Neural crest cell (in vitro differentiated cells): ENCODE data around the gene CD63. TPM values are rescaled to one million over a fixed set of nuclear protein-coding genes. Genes with fewer than 3 reads are reported as not detected.

ENCODE experiments used
- DNase-seq: peaks from one replicate; pipeline ENCODE4 v3.0.0; 2021; ENCODE audit warnings: low read depth, mixed read lengths, low spot score
- H3K27ac Mint-ChIP-seq: one replicate; pipeline ENCODE4 v1.8.0; 2021; ENCODE audit warnings: mild to moderate bottlenecking, mixed read lengths; ENCODE audit not compliant: unreplicated experiment
- H3K27me3 Mint-ChIP-seq: 2 replicates; pipeline ENCODE4 v1.8.0; 2021; ENCODE audit warnings: low read depth, mild to moderate bottlenecking, mixed read lengths
- H3K36me3 Mint-ChIP-seq: 2 replicates; pipeline ENCODE4 v1.8.0; 2021; ENCODE audit warnings: low read depth, mild to moderate bottlenecking, mixed read lengths
- H3K4me1 Mint-ChIP-seq: 2 replicates; pipeline ENCODE4 v1.8.0; 2021; ENCODE audit warnings: mixed read lengths
- H3K4me3 Mint-ChIP-seq: one replicate; pipeline ENCODE4 v1.8.0; 2021; ENCODE audit warnings: mild to moderate bottlenecking, mixed read lengths
- H3K9me3 Mint-ChIP-seq: 2 replicates; pipeline ENCODE4 v1.8.0; 2021; ENCODE audit warnings: mixed read lengths
- total RNA-seq: library from RNA; stranded (reverse); gene quantifications from 2 replicates; pipeline ENCODE4 v1.2.1, GENCODE V29; 2021
- TF ChIP-seq, protein P1 (sequence below): fragments of 200-600 bp; sonication (generic); conservative IDR thresholded peaks from 2 replicates; pipeline ENCODE4 v1.5.0; 2021; ENCODE audit warnings: antibody characterized with exemption, mild to moderate bottlenecking

Gene CD63
- total RNA-seq, 1 donor from 2014 or later = 560 TPM

- DNase-seq = peak; percentile 92
- no peaks in the 10 kb centered on the region for H3K9me3 Mint-ChIP-seq
- peaks cover 33% of the 10 kb centered on the region for H3K27me3 Mint-ChIP-seq
- peaks cover 41% of the 10 kb centered on the region for H3K4me1 Mint-ChIP-seq
- peak within 1 kb of the TSS; percentile 97 for H3K27ac Mint-ChIP-seq
- H3K36me3 Mint-ChIP-seq = no peaks in the 10 kb centered on the region
- peak within 1 kb of the TSS; percentile 94 for H3K4me3 Mint-ChIP-seq
- TF ChIP-seq, protein P1, sequence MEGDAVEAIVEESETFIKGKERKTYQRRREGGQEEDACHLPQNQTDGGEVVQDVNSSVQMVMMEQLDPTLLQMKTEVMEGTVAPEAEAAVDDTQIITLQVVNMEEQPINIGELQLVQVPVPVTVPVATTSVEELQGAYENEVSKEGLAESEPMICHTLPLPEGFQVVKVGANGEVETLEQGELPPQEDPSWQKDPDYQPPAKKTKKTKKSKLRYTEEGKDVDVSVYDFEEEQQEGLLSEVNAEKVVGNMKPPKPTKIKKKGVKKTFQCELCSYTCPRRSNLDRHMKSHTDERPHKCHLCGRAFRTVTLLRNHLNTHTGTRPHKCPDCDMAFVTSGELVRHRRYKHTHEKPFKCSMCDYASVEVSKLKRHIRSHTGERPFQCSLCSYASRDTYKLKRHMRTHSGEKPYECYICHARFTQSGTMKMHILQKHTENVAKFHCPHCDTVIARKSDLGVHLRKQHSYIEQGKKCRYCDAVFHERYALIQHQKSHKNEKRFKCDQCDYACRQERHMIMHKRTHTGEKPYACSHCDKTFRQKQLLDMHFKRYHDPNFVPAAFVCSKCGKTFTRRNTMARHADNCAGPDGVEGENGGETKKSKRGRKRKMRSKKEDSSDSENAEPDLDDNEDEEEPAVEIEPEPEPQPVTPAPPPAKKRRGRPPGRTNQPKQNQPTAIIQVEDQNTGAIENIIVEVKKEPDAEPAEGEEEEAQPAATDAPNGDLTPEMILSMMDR = peak; percentile 13
These were observed 12.8 kb downstream of the CD63 start, which contains the start of gene BLOC1S1 for GRCh38 chr12:55715833-55716581. Gene BLOC1S1, plus strand, starts transcription at chr12:55716046. Its CDS starts 6 bp downstream, at chr12:55716052.

- TF ChIP-seq, protein P1 = no peak
- H3K9me3 Mint-ChIP-seq = no peaks in the 10 kb centered on the region
- peak overlapping the region; percentile 94 for H3K4me3 Mint-ChIP-seq
- DNase-seq = no peak
- H3K36me3 Mint-ChIP-seq = no peaks in the 10 kb centered on the region
- H3K4me1 Mint-ChIP-seq = peaks cover 38% of the 10 kb centered on the region
- peak overlapping the region; percentile 97 for H3K27ac Mint-ChIP-seq
- H3K27me3 Mint-ChIP-seq = peaks cover 40% of the 10 kb centered on the region
These were observed 13.5 kb downstream of the CD63 start for GRCh38 chr12:55715169-55715764.

- no peak overlapping the region for H3K27ac Mint-ChIP-seq
- H3K4me3 Mint-ChIP-seq = peak overlapping the region; percentile 56
- H3K27me3 Mint-ChIP-seq = peaks cover 56% of the 10 kb centered on the region
- H3K4me1 Mint-ChIP-seq = peaks cover 40% of the 10 kb centered on the region
- no peaks in the 10 kb centered on the region for H3K9me3 Mint-ChIP-seq
- H3K36me3 Mint-ChIP-seq = no peaks in the 10 kb centered on the region
- TF ChIP-seq, protein P1 = no peak
- DNase-seq = no peak
These were observed 15.1 kb downstream of the CD63 start for GRCh38 chr12:55713721-55714120.

GRCh38 chr12:55712700-55713415, 16.0 kb downstream of the CD63 start:
- no peak for DNase-seq
- H3K4me3 Mint-ChIP-seq = peak overlapping the region; percentile 56
- no peak overlapping the region for H3K27ac Mint-ChIP-seq
- TF ChIP-seq, protein P1 = no peak
- no peaks in the 10 kb centered on the region for H3K36me3 Mint-ChIP-seq
- H3K9me3 Mint-ChIP-seq = no peaks in the 10 kb centered on the region
- H3K27me3 Mint-ChIP-seq = peaks cover 64% of the 10 kb centered on the region
- peaks cover 39% of the 10 kb centered on the region for H3K4me1 Mint-ChIP-seq

DNA sequence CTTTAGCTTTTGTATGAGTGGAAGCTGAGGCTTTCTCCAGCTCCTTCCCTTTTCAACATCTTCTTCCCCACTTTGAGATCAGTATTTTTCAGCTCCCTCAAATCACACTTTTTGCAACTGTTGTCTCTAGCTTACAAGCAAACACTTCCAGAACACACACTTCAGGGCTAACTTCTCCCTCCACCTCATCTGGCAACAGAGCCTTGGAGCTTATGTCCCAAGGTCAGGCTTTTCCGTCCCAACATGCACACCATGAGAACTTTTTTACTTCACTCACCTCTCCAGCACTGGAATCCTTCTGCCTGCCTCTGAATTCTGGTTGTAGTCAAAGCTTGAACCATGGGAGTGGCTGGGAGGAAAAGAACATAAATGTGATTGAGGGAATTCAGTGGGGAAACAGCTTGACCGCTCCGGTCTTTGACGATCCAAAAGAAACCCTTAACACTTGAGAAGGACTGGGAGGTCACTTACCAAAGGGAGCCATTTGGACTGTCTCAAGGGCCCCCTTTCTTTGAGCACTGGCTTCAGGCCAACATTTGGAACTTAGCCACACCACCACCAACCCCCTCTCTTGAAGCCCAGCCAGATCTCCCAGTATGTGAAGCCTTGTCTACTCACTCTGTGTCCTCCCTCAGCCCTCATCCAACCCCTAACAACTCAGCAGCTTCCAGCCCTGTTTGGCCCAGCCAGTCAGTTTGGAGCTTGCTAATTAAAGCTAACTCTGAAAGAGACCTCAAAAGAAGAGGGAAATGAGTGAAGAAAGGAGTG, 16.8 kb downstream of the CD63 start:
- Mint-ChIP-seq H3K27ac (no peak overlapping the region), H3K4me1 (peaks cover 35% of the 10 kb centered on the region), H3K9me3 (no peaks in the 10 kb centered on the region), H3K36me3 (no peaks in the 10 kb centered on the region), H3K27me3 (peaks cover 68% of the 10 kb centered on the region), H3K4me3 (peak overlapping the region; percentile 41)
- no peak for DNase-seq
- TF ChIP-seq, protein P1 = no peak
